K562 (cell line): ENCODE results near the gene TMEM150A. TPM values are rescaled to one million over a fixed set of nuclear protein-coding genes. Genes with fewer than 3 reads are reported as not detected.
A peak's percentile ranks its signal among the peaks of the same experiment; 100 is the strongest.

Source experiments
- CHD1 ChIP-seq: fragments of 200-600 bp; sonication (generic); IDR thresholded peaks from one replicate; pipeline ENCODE4 v1.6.1; 2012; ENCODE audit warnings: mild to moderate bottlenecking, moderate library complexity, low read length, inconsistent platforms
- CHD2 ChIP-seq: IDR thresholded peaks from 2 replicates; pipeline ENCODE4 v1.6.1; 2011; ENCODE audit warnings: low read depth, low read length
- CSDE1 ChIP-seq, 2 experiments: fragments of 450-650 bp; IDR thresholded peaks; 2 replicates each; pipeline ENCODE4 v1.6.1; 2016; ENCODE audit warnings: mild to moderate bottlenecking in 1 of 2
- HMGN3 ChIP-seq: IDR thresholded peaks from 2 replicates; pipeline ENCODE4 v1.6.1; 2011; ENCODE audit warnings: borderline replicate concordance, low read depth, mild to moderate bottlenecking, mixed read lengths, low read length; ENCODE audit not compliant: insufficient read length; ENCODE audit errors: extremely low read depth
- NCOR1 ChIP-seq: fragments of 450-650 bp; IDR thresholded peaks from 2 replicates; pipeline ENCODE4 v1.6.1; 2016; ENCODE audit warnings: mild to moderate bottlenecking, moderate library complexity
- NRF1 ChIP-seq, 2 experiments: fragments of 450-650 bp; IDR thresholded peaks in 1 of 2; conservative IDR thresholded peaks in 1 of 2; 2 replicates each; pipeline ENCODE4 v1.6.1; 2014; ENCODE audit warnings: mild to moderate bottlenecking in 2 of 2
- RB1 ChIP-seq: fragments of 450-650 bp; IDR thresholded peaks from 2 replicates; pipeline ENCODE4 v1.6.1; 2017; ENCODE audit warnings: low read depth, mild to moderate bottlenecking
- SAFB ChIP-seq: fragments of 200-400 bp; formaldehyde crosslinking; IDR thresholded peaks from 2 replicates; pipeline ENCODE4 v1.6.1; 2017; ENCODE audit warnings: low read depth, low read length, borderline replicate concordance
- SIN3A ChIP-seq, 2 experiments: fragments of 150-350 bp in 1 of 2; IDR thresholded peaks; 2 replicates each; pipeline ENCODE4 v1.6.1; 2011 to 2016; ENCODE audit warnings: borderline replicate concordance in 2 of 2, low read depth in 2 of 2, low read length in 2 of 2, mild to moderate bottlenecking in 2 of 2, moderate library complexity in 2 of 2; ENCODE audit not compliant: control insufficient read depth in 1 of 2
- TARDBP ChIP-seq: fragments of 450-650 bp; IDR thresholded peaks from 2 replicates; pipeline ENCODE4 v1.6.1; 2016
- ZNF143 ChIP-seq: sonication (generic); formaldehyde crosslinking; IDR thresholded peaks from 2 replicates; pipeline ENCODE4 v1.9.0; 2022; ENCODE audit warnings: mild to moderate bottlenecking, missing genetic modification reagents
- polyA plus RNA-seq, 8 experiments: library from polyadenylated mRNA; depleted of rRNA in 4 of 8; stranded (reverse) in 5 of 8; unstranded in 3 of 8; fragments of >200 nt; fragmentation: Nextera tagmentation in 2 of 8; fragmentation: Illumina TruSeq in 1 of 8; extraction: Ambion mirVana in 2 of 8; extraction: Trizol in 1 of 8; gene quantifications; 2 replicates each; pipeline versions ENCODE4 v1.2.1 to v1.2.3, GENCODE V29; 2011 to 2014; ENCODE audit warnings: inconsistent platforms in 1 of 8, missing spikeins in 1 of 8
- total RNA-seq, 7 experiments: library from RNA; depleted of rRNA in 6 of 7; stranded (reverse); fragments of >200 nt in 6 of 7; fragmentation: Illumina TruSeq in 2 of 7; extraction: Trizol in 2 of 7; gene quantifications; 2 replicates each; pipeline versions ENCODE4 v1.2.1 to v1.2.3, GENCODE V29; 2011 to 2021; ENCODE audit warnings: low replicate concordance in 1 of 7
- TF ChIP-seq, protein P1 (sequence below): fragments of 450-650 bp; IDR thresholded peaks from 2 replicates; pipeline ENCODE4 v1.6.1; 2016; ENCODE audit warnings: low read depth, mild to moderate bottlenecking, moderate library complexity
- TF ChIP-seq, protein P2 (sequence below): fragments of 250-450 bp; sonication (Bioruptor Pico); IDR thresholded peaks from 2 replicates; pipeline ENCODE4 v1.4.0; 2020; ENCODE audit warnings: borderline replicate concordance
- TF ChIP-seq, protein P3 (sequence below): IDR thresholded peaks from 2 replicates; pipeline ENCODE4 v1.6.1; 2011; ENCODE audit not compliant: insufficient read length; ENCODE audit errors: extremely low read depth
- TF ChIP-seq, protein P4 (sequence below): fragments of 450-650 bp; IDR thresholded peaks from 2 replicates; pipeline ENCODE4 v1.6.1; 2017; ENCODE audit warnings: antibody characterized with exemption, mild to moderate bottlenecking
- TF ChIP-seq, protein P5 (sequence below): fragments of 450-650 bp; formaldehyde crosslinking; IDR thresholded peaks from 2 replicates; pipeline ENCODE4 v1.4.0; 2022; ENCODE audit warnings: missing genetic modification characterization

Gene TMEM150A
- total and polyA plus RNA-seq, 9 of the 15 experiments (the other 6 are each of a cell fraction or from before 2014, with no cell fraction given): 3.9 to 17.1 (median 8.4) TPM

DNA sequence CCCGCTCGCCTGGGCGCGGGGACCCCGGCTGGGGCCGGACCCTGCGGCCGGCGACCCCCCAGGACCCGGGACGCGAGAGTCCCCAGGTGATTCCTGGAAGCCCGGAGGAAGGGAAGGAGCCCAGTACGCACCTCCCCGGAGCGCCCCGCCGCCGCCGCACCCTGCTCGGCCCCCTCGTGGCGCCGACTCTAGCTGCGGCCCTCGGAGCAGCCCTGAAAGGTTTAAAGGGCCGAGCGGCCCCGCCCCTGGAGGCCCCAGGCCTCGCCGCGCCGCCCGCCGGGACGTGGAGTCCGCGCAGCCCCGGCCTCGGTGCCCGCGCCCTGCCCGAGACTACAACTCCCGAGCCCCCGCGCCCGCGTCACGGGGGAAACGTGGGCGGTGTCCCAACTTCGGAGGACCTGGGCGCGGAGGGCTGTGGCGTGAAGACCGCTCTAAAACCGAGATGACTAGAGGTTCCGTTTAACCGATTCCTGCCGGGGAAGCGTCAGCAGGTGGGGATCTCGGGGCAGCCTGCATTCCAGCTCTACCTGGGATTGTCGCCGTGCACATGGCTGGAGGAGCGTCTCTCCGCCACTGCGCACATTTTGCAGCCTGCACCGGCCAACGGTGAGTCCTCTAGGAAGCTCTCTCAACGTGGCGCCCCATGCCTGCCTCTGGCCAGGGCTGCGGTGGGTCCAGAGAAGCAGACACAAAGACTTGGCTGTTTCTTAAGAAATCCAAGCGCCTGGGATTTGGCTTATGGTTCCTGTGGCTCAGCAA lies at the start of gene TMEM150A (continued):
- 0 out of 2 replicates have a peak, but pooled peaks have one; percentile 62 for TF ChIP-seq SAFB
- TF ChIP-seq CHD1: peak; percentile 38
- TF ChIP-seq, protein P1, sequence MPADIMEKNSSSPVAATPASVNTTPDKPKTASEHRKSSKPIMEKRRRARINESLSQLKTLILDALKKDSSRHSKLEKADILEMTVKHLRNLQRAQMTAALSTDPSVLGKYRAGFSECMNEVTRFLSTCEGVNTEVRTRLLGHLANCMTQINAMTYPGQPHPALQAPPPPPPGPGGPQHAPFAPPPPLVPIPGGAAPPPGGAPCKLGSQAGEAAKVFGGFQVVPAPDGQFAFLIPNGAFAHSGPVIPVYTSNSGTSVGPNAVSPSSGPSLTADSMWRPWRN: no peak
- peak; percentile 92 for TF ChIP-seq HMGN3
- 0 out of 2 replicates have a peak, but pooled peaks have one; percentile 24 for TF ChIP-seq TARDBP
- TF ChIP-seq RB1: peak; percentile 82; the same call in 1 of the 2 replicates
- 0 out of 2 replicates have a peak, but pooled peaks have one; percentile 17 for TF ChIP-seq NCOR1
- no peak for TF ChIP-seq CSDE1 (IDR thresholded peaks at IDR 0.05)
- TF ChIP-seq CHD2: peak; percentile 58
- TF ChIP-seq SIN3A (IDR thresholded peaks at IDR 0.05; ENCODE audit: borderline replicate concordance in 2 of 2, control insufficient read depth in 1 of 2, low read depth in 2 of 2, low read length in 2 of 2): peak; percentile 99
- peak; percentile 82 for TF ChIP-seq ZNF143
- TF ChIP-seq, protein P2, sequence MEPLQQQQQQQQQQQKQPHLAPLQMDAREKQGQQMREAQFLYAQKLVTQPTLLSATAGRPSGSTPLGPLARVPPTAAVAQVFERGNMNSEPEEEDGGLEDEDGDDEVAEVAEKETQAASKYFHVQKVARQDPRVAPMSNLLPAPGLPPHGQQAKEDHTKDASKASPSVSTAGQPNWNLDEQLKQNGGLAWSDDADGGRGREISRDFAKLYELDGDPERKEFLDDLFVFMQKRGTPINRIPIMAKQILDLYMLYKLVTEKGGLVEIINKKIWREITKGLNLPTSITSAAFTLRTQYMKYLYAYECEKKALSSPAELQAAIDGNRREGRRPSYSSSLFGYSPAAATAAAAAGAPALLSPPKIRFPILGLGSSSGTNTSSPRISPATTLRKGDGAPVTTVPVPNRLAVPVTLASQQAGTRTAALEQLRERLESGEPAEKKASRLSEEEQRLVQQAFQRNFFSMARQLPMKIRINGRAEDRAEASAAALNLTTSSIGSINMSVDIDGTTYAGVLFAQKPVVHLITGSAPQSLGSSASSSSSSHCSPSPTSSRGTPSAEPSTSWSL (CRISPR knock-in tag): no peak
- TF ChIP-seq NRF1 (conservative IDR thresholded peaks at IDR 0.05 in 1 of 2, IDR thresholded peaks at IDR 0.05 in 1 of 2): peak; percentile 83 to 85
- TF ChIP-seq, protein P3, sequence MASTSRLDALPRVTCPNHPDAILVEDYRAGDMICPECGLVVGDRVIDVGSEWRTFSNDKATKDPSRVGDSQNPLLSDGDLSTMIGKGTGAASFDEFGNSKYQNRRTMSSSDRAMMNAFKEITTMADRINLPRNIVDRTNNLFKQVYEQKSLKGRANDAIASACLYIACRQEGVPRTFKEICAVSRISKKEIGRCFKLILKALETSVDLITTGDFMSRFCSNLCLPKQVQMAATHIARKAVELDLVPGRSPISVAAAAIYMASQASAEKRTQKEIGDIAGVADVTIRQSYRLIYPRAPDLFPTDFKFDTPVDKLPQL: no peak
- TF ChIP-seq, protein P4, sequence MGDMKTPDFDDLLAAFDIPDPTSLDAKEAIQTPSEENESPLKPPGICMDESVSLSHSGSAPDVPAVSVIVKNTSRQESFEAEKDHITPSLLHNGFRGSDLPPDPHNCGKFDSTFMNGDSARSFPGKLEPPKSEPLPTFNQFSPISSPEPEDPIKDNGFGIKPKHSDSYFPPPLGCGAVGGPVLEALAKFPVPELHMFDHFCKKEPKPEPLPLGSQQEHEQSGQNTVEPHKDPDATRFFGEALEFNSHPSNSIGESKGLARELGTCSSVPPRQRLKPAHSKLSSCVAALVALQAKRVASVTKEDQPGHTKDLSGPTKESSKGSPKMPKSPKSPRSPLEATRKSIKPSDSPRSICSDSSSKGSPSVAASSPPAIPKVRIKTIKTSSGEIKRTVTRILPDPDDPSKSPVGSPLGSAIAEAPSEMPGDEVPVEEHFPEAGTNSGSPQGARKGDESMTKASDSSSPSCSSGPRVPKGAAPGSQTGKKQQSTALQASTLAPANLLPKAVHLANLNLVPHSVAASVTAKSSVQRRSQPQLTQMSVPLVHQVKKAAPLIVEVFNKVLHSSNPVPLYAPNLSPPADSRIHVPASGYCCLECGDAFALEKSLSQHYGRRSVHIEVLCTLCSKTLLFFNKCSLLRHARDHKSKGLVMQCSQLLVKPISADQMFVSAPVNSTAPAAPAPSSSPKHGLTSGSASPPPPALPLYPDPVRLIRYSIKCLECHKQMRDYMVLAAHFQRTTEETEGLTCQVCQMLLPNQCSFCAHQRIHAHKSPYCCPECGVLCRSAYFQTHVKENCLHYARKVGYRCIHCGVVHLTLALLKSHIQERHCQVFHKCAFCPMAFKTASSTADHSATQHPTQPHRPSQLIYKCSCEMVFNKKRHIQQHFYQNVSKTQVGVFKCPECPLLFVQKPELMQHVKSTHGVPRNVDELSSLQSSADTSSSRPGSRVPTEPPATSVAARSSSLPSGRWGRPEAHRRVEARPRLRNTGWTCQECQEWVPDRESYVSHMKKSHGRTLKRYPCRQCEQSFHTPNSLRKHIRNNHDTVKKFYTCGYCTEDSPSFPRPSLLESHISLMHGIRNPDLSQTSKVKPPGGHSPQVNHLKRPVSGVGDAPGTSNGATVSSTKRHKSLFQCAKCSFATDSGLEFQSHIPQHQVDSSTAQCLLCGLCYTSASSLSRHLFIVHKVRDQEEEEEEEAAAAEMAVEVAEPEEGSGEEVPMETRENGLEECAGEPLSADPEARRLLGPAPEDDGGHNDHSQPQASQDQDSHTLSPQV: peak; percentile 71
- TF ChIP-seq, protein P5, sequence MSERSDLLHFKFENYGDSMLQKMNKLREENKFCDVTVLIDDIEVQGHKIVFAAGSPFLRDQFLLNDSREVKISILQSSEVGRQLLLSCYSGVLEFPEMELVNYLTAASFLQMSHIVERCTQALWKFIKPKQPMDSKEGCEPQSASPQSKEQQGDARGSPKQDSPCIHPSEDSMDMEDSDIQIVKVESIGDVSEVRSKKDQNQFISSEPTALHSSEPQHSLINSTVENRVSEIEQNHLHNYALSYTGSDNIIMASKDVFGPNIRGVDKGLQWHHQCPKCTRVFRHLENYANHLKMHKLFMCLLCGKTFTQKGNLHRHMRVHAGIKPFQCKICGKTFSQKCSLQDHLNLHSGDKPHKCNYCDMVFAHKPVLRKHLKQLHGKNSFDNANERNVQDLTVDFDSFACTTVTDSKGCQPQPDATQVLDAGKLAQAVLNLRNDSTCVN (CRISPR knock-in tag): 0 out of 2 replicates have a peak, but pooled peaks have one; percentile 37
